Large intestine (tissue), 3 donors: Measurements from ENCODE around the gene PDE4D. TPM values are rescaled to one million over a fixed set of nuclear protein-coding genes. Genes with fewer than 3 reads are reported as not detected.

ENCODE experiments used
- DNase-seq, 2 donors: peaks; one replicate each; pipeline versions ENCODE4 v3.0.0 to v3.0.0-alpha.2; 2013
- H3K27ac ChIP-seq: one replicate; pipeline ENCODE4 v1.5.1; 2013; ENCODE audit warnings: low read length
- H3K27me3 ChIP-seq: 2 replicates; pipeline ENCODE4 v1.6.1; 2013; ENCODE audit warnings: low read length; ENCODE audit not compliant: control insufficient read depth, insufficient read depth
- H3K36me3 ChIP-seq: 2 replicates; pipeline ENCODE4 v1.6.1; 2013; ENCODE audit warnings: low read length; ENCODE audit not compliant: control insufficient read depth, insufficient read depth
- H3K4me1 ChIP-seq: one replicate; pipeline ENCODE4 v1.6.1; 2013; ENCODE audit warnings: low read length; ENCODE audit not compliant: control insufficient read depth, insufficient read depth
- H3K4me3 ChIP-seq: one replicate; pipeline ENCODE4 v1.5.1; 2013; ENCODE audit warnings: low read length
- H3K9me3 ChIP-seq: one replicate; pipeline ENCODE4 v1.6.1; 2013; ENCODE audit warnings: mild to moderate bottlenecking, low read depth, low read length, moderate library complexity; ENCODE audit not compliant: control insufficient read depth
- WGBS: methylation state at CpG from one replicate; pipeline ENCODE4 v1.1.5; 2013; ENCODE audit warnings: low lambda C conversion rate; ENCODE audit not compliant: insufficient coverage; 5-methylcytosine and 5-hydroxymethylcytosine counted together
- polyA plus RNA-seq: library from polyadenylated mRNA; unstranded; fragments of 120-200 nt; gene quantifications from one replicate; pipeline ENCODE4 v1.2.1, GENCODE V29; 2013

PDE4D gene
- polyA plus RNA-seq, 1 donor: 13.5 TPM

GRCh38 chr5:59558501-59558900 lies 335.0 kb downstream of the PDE4D start:
- no peaks in the 10 kb centered on the region for H3K9me3 ChIP-seq
- no peak for DNase-seq
- WGBS: 100% methylated on average over 1 of the region's 1 CpG
- H3K4me3 ChIP-seq: no peak overlapping the region
- H3K36me3 ChIP-seq: no peaks in the 10 kb centered on the region
- H3K27me3 ChIP-seq: no peaks in the 10 kb centered on the region
- no peak overlapping the region for H3K27ac ChIP-seq
- H3K4me1 ChIP-seq: peaks cover 13% of the 10 kb centered on the region

GRCh38 chr5:59557572-59557971 lies 336.0 kb downstream of the PDE4D start:
- H3K36me3 ChIP-seq: no peaks in the 10 kb centered on the region
- H3K4me1 ChIP-seq: peaks cover 15% of the 10 kb centered on the region
- DNase-seq: no peak
- no peaks in the 10 kb centered on the region for H3K9me3 ChIP-seq
- no peaks in the 10 kb centered on the region for H3K27me3 ChIP-seq
- H3K4me3 ChIP-seq: no peak overlapping the region
- no peak overlapping the region for H3K27ac ChIP-seq

- Histone ChIP-seq H3K4me3 (no peak overlapping the region), H3K9me3 (no peaks in the 10 kb centered on the region)
- WGBS: 92% methylated on average over 2 of the region's 3 CpGs
These were observed 337.9 kb downstream of the PDE4D start for GRCh38 chr5:59555596-59555995.

GRCh38 chr5:59554501-59554900 lies 339.0 kb downstream of the PDE4D start:
- Histone ChIP-seq H3K27ac (peak overlapping the region; percentile 39), H3K4me1 (peaks cover 15% of the 10 kb centered on the region), H3K4me3 (no peak overlapping the region), H3K27me3 (no peaks in the 10 kb centered on the region), H3K9me3 (no peaks in the 10 kb centered on the region), H3K36me3 (no peaks in the 10 kb centered on the region)
- DNase-seq: no peak
- 33% methylated on average over 1 of the region's 4 CpGs for WGBS

More at GRCh38 chr5:59555596-59555995, 337.9 kb downstream of the PDE4D start:
- H3K4me1 ChIP-seq: peaks cover 15% of the 10 kb centered on the region
- no peak for DNase-seq
- no peak overlapping the region for H3K27ac ChIP-seq
- no peaks in the 10 kb centered on the region for H3K36me3 ChIP-seq
- no peaks in the 10 kb centered on the region for H3K27me3 ChIP-seq

- Histone ChIP-seq H3K9me3 (no peaks in the 10 kb centered on the region), H3K4me1 (peaks cover 15% of the 10 kb centered on the region), H3K4me3 (no peak overlapping the region), H3K36me3 (no peaks in the 10 kb centered on the region), H3K27ac (peak overlapping the region; percentile 39), H3K27me3 (no peaks in the 10 kb centered on the region)
- peak; percentile 28 to 74 for DNase-seq
These were observed 339.5 kb downstream of the PDE4D start for GRCh38 chr5:59553992-59554391.

GRCh38 chr5:59548807-59549357 lies 344.6 kb downstream of the PDE4D start:
- Histone ChIP-seq H3K27ac (no peak overlapping the region), H3K9me3 (no peaks in the 10 kb centered on the region), H3K27me3 (no peaks in the 10 kb centered on the region), H3K4me3 (no peak overlapping the region), H3K36me3 (no peaks in the 10 kb centered on the region), H3K4me1 (peaks cover 12% of the 10 kb centered on the region)
- DNase-seq: no peak
- WGBS: 50% methylated on average over 1 of the region's 4 CpGs

- Histone ChIP-seq H3K27me3 (no peaks in the 10 kb centered on the region), H3K27ac (no peak overlapping the region), H3K9me3 (no peaks in the 10 kb centered on the region), H3K4me3 (no peak overlapping the region), H3K36me3 (no peaks in the 10 kb centered on the region), H3K4me1 (peaks cover 4% of the 10 kb centered on the region)
- DNase-seq: no peak
- no CpG with 5 or more reads among the region's 3 CpGs for WGBS
These were observed 345.8 kb downstream of the PDE4D start for GRCh38 chr5:59547731-59548130.

GRCh38 chr5:59544573-59544972 lies 349.0 kb downstream of the PDE4D start:
- Histone ChIP-seq H3K4me3 (no peak overlapping the region), H3K9me3 (no peaks in the 10 kb centered on the region), H3K27ac (no peak overlapping the region), H3K36me3 (no peaks in the 10 kb centered on the region), H3K4me1 (peaks cover 7% of the 10 kb centered on the region), H3K27me3 (no peaks in the 10 kb centered on the region)
- no peak for DNase-seq
- WGBS: no CpG with 5 or more reads among the region's 2 CpGs

GRCh38 chr5:59543821-59544442 lies 349.6 kb downstream of the PDE4D start:
- no peaks in the 10 kb centered on the region for H3K36me3 ChIP-seq
- no peak overlapping the region for H3K27ac ChIP-seq
- H3K9me3 ChIP-seq: no peaks in the 10 kb centered on the region
- no CpG with 5 or more reads among the region's 2 CpGs for WGBS
- no peaks in the 10 kb centered on the region for H3K27me3 ChIP-seq
- DNase-seq: peak; percentile 27
- H3K4me3 ChIP-seq: no peak overlapping the region
- peaks cover 7% of the 10 kb centered on the region for H3K4me1 ChIP-seq

- Histone ChIP-seq H3K27me3 (no peaks in the 10 kb centered on the region), H3K4me3 (no peak overlapping the region), H3K36me3 (no peaks in the 10 kb centered on the region), H3K27ac (no peak overlapping the region), H3K9me3 (no peaks in the 10 kb centered on the region), H3K4me1 (peaks cover 7% of the 10 kb centered on the region)
- WGBS: 60% methylated on average over 1 of the region's 6 CpGs
- no peak for DNase-seq
These were observed 350.4 kb downstream of the PDE4D start for GRCh38 chr5:59542851-59543820.
